ENCODE results near the gene PARD3B.

PARD3B gene

DNA sequence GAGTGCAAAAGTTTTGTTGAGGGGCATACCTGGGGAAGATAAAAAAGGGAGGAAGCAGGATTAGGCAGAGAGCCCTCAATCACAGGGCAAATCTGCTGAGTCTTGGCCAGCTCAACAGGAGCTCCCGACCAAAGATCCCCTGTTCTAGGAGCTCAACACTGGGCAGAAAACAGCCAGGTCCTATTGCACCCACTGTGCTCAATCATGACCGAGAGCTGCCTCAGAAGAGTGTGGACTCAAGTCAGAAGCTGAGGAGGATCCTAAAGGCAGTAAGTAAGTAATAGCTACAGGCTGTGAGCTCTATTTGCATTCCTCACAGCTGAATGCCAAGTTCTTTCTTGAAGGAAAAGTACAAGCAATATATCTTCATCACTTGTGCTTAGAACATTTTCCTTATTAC is 802.6 kb downstream of the PARD3B start:
- DNase-seq (no peak), ATAC-seq (ENCODE audit: insufficient read depth, low read depth) (no peak)
- no peak overlapping the region for H3K9ac ChIP-seq (ENCODE audit: low read depth, low read length)
- no peaks in the 10 kb centered on the region for H4K20me1 ChIP-seq (ENCODE audit: insufficient read depth, low read length)
- no peak overlapping the region for H2AFZ ChIP-seq (ENCODE audit: low read depth, low read length)
- TF ChIP-seq EZH2 (IDR thresholded peaks at IDR 0.05; ENCODE audit: borderline replicate concordance, low read depth, low read length, severe bottlenecking): no peak
- H3K79me2 ChIP-seq (ENCODE audit: insufficient read depth, low read length): no peaks in the 10 kb centered on the region
- no peak overlapping the region for H3K4me3 ChIP-seq (ENCODE audit: low read depth in 1 of 2, low read length in 2 of 2)
- no peak overlapping the region for H3K4me2 ChIP-seq (ENCODE audit: insufficient read depth, low read length)
- H3K27me3 ChIP-seq (ENCODE audit: insufficient read depth, low read length, poor library complexity): no peaks in the 10 kb centered on the region
- no peaks in the 10 kb centered on the region for H3K36me3 ChIP-seq (ENCODE audit: insufficient read depth, low read length)
- H3K9me3 ChIP-seq (ENCODE audit: insufficient read depth, low read length, severe bottlenecking): no peaks in the 10 kb centered on the region
- no peak overlapping the region for H3K27ac ChIP-seq (ENCODE audit: low read length)
- H3K4me1 ChIP-seq (ENCODE audit: insufficient read depth, low read length): no peaks in the 10 kb centered on the region

DNA sequence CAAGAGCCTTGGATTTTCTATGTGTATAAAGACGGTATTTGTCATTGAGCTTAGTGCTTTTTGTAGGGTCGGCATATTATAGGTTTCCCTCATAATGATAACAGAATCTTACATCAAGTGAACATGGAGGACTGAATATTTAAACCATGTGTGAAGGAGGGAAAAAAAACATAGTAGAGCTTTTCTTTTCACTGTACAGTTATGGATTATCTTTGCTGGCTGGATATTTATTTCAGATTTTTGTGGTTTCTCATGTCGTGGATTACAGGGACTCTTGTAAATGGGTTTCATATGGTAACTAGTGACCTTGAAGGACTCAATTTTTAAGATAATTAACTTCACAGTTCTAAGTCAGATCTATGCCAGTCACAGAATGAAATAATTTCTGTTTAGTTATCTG is 806.8 kb downstream of the PARD3B start:
- DNase-seq (no peak), ATAC-seq (ENCODE audit: insufficient read depth, low read depth) (no peak)
- Histone ChIP-seq H3K36me3 (ENCODE audit: insufficient read depth, low read length) (no peaks in the 10 kb centered on the region), H4K20me1 (ENCODE audit: insufficient read depth, low read length) (no peaks in the 10 kb centered on the region), H3K79me2 (ENCODE audit: insufficient read depth, low read length) (no peaks in the 10 kb centered on the region), H3K9me3 (ENCODE audit: insufficient read depth, low read length, severe bottlenecking) (no peaks in the 10 kb centered on the region), H3K9ac (ENCODE audit: low read depth, low read length) (no peak overlapping the region), H3K4me2 (ENCODE audit: insufficient read depth, low read length) (no peak overlapping the region), H2AFZ (ENCODE audit: low read depth, low read length) (no peak overlapping the region), H3K4me3 (ENCODE audit: low read depth in 1 of 2, low read length in 2 of 2) (no peak overlapping the region), H3K4me1 (ENCODE audit: insufficient read depth, low read length) (no peaks in the 10 kb centered on the region), H3K27me3 (ENCODE audit: insufficient read depth, low read length, poor library complexity) (no peaks in the 10 kb centered on the region), H3K27ac (ENCODE audit: low read length) (no peak overlapping the region)
- no peak for TF ChIP-seq EZH2 (IDR thresholded peaks at IDR 0.05; ENCODE audit: borderline replicate concordance, low read depth, low read length, severe bottlenecking)
- TF ChIP-seq, protein P1, sequence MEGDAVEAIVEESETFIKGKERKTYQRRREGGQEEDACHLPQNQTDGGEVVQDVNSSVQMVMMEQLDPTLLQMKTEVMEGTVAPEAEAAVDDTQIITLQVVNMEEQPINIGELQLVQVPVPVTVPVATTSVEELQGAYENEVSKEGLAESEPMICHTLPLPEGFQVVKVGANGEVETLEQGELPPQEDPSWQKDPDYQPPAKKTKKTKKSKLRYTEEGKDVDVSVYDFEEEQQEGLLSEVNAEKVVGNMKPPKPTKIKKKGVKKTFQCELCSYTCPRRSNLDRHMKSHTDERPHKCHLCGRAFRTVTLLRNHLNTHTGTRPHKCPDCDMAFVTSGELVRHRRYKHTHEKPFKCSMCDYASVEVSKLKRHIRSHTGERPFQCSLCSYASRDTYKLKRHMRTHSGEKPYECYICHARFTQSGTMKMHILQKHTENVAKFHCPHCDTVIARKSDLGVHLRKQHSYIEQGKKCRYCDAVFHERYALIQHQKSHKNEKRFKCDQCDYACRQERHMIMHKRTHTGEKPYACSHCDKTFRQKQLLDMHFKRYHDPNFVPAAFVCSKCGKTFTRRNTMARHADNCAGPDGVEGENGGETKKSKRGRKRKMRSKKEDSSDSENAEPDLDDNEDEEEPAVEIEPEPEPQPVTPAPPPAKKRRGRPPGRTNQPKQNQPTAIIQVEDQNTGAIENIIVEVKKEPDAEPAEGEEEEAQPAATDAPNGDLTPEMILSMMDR (IDR thresholded peaks at IDR 0.05; ENCODE audit: borderline replicate concordance, extremely low read depth, low read length, poor library complexity, severe bottlenecking): no peak

DNA sequence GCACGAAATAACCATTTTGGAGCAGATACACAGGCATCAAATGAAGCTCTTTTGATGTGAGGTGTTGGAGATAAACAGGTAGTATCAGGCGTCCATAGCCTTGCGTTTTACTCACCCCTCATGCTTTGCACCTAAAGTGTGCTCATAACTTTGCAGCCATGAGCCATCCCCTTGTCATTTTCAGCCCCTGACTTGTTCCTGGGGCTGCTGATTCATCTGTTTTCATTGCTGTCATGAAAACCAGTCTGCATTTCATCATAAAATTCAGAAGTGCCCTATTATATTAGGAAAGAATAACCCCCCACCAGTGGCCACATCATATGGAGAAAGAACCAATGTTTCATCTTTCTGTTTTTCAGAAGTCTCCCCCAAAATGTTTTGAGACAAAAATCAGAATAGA is 807.3 kb downstream of the PARD3B start:
- H2AFZ ChIP-seq (ENCODE audit: low read depth, low read length): no peak overlapping the region
- ATAC-seq (ENCODE audit: insufficient read depth, low read depth) (no peak), DNase-seq (no peak)
- H3K36me3 ChIP-seq (ENCODE audit: insufficient read depth, low read length): no peaks in the 10 kb centered on the region
- H3K4me1 ChIP-seq (ENCODE audit: insufficient read depth, low read length): no peaks in the 10 kb centered on the region
- no peak overlapping the region for H3K27ac ChIP-seq (ENCODE audit: low read length)
- no peaks in the 10 kb centered on the region for H3K9me3 ChIP-seq (ENCODE audit: insufficient read depth, low read length, severe bottlenecking)
- H3K79me2 ChIP-seq (ENCODE audit: insufficient read depth, low read length): no peaks in the 10 kb centered on the region
- no peak overlapping the region for H3K9ac ChIP-seq (ENCODE audit: low read depth, low read length)
- H3K27me3 ChIP-seq (ENCODE audit: insufficient read depth, low read length, poor library complexity): no peaks in the 10 kb centered on the region
- no peaks in the 10 kb centered on the region for H4K20me1 ChIP-seq (ENCODE audit: insufficient read depth, low read length)
- H3K4me2 ChIP-seq (ENCODE audit: insufficient read depth, low read length): no peak overlapping the region
- no peak overlapping the region for H3K4me3 ChIP-seq (ENCODE audit: low read depth in 1 of 2, low read length in 2 of 2)
- TF ChIP-seq EZH2 (IDR thresholded peaks at IDR 0.05; ENCODE audit: borderline replicate concordance, low read depth, low read length, severe bottlenecking): no peak
- TF ChIP-seq, protein P1 (IDR thresholded peaks at IDR 0.05; ENCODE audit: borderline replicate concordance, extremely low read depth, low read length, poor library complexity, severe bottlenecking): no peak

DNA sequence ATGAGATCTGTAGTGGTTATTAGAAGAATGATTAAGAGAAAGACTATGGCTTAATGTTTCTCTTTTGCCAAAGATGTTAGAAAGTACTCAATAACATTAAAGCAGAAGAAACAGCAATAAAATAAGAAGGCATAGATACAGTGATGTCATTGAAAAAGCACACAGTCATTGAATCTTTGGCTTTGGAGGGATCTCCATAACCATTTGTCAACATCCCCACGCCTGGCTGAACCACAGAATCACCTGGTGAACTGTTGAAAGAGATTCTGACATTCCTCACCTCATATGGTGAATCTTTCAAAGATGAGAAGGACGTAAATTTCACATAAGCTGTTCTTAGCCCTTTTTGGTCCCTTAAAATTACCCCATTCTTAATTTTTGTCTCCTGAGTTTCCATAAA is 812.5 kb downstream of the PARD3B start:
- ATAC-seq (ENCODE audit: insufficient read depth, low read depth) (no peak), DNase-seq (no peak)
- no peaks in the 10 kb centered on the region for H4K20me1 ChIP-seq (ENCODE audit: insufficient read depth, low read length)
- H3K27me3 ChIP-seq (ENCODE audit: insufficient read depth, low read length, poor library complexity): no peaks in the 10 kb centered on the region
- H3K4me3 ChIP-seq (ENCODE audit: low read depth in 1 of 2, low read length in 2 of 2): no peak overlapping the region
- no peak overlapping the region for H3K27ac ChIP-seq (ENCODE audit: low read length)
- H3K4me2 ChIP-seq (ENCODE audit: insufficient read depth, low read length): no peak overlapping the region
- TF ChIP-seq, protein P1 (IDR thresholded peaks at IDR 0.05; ENCODE audit: borderline replicate concordance, extremely low read depth, low read length, poor library complexity, severe bottlenecking): no peak
- TF ChIP-seq EZH2 (IDR thresholded peaks at IDR 0.05; ENCODE audit: borderline replicate concordance, low read depth, low read length, severe bottlenecking): no peak
- H3K79me2 ChIP-seq (ENCODE audit: insufficient read depth, low read length): no peaks in the 10 kb centered on the region
- no peak overlapping the region for H2AFZ ChIP-seq (ENCODE audit: low read depth, low read length)
- H3K4me1 ChIP-seq (ENCODE audit: insufficient read depth, low read length): no peaks in the 10 kb centered on the region
- no peak overlapping the region for H3K9ac ChIP-seq (ENCODE audit: low read depth, low read length)
- no peaks in the 10 kb centered on the region for H3K9me3 ChIP-seq (ENCODE audit: insufficient read depth, low read length, severe bottlenecking)
- H3K36me3 ChIP-seq (ENCODE audit: insufficient read depth, low read length): no peaks in the 10 kb centered on the region

All from DND-41 (cell line).